HEK293T (cell line): Measurements from ENCODE around the gene CSTF3.

ENCODE experiments used
- CTCF ChIA-PET: fragments of 350-600 bp; formaldehyde crosslinking; extraction: SDS; loops from one replicate; lab custom pipeline; 2021; ENCODE audit warnings: antibody characterized with exemption, inconsistent platforms; lab: Yijun Ruan, JAX
- POLR2A ChIA-PET: fragments of 350-600 bp; formaldehyde crosslinking; extraction: SDS; loops from one replicate; lab custom pipeline; 2020; ENCODE audit warnings: antibody characterized with exemption, inconsistent platforms; lab: Yijun Ruan, JAX
- DNase-seq: peaks from one replicate; pipeline ENCODE4 v3.0.0; 2012; ENCODE audit warnings: mixed read lengths; ENCODE audit errors: extremely low spot score
- ARNT ChIP-seq: fragments of 450-650 bp; IDR thresholded peaks from 2 replicates; pipeline ENCODE4 v1.6.1; 2017; ENCODE audit warnings: mild to moderate bottlenecking
- BHLHE40 ChIP-seq: fragments of 450-650 bp; IDR thresholded peaks from 2 replicates; pipeline ENCODE4 v1.6.1; 2016; ENCODE audit warnings: mild to moderate bottlenecking, moderate library complexity, borderline replicate concordance
- CTBP1 ChIP-seq: fragments of 450-650 bp; IDR thresholded peaks from 2 replicates; pipeline ENCODE4 v1.6.1; 2016; ENCODE audit warnings: borderline replicate concordance
- ELF4 ChIP-seq: fragments of 450-650 bp; IDR thresholded peaks from 2 replicates; pipeline ENCODE4 v1.6.1; 2017; ENCODE audit warnings: antibody characterized with exemption
- FOXA1 ChIP-seq: fragments of 450-650 bp; IDR thresholded peaks from 2 replicates; pipeline ENCODE4 v1.6.1; 2016; ENCODE audit warnings: mild to moderate bottlenecking
- FOXK2 ChIP-seq: fragments of 450-650 bp; IDR thresholded peaks from 2 replicates; pipeline ENCODE4 v1.6.1; 2016; ENCODE audit warnings: mild to moderate bottlenecking
- FOXM1 ChIP-seq: fragments of 450-650 bp; IDR thresholded peaks from 2 replicates; pipeline ENCODE4 v1.6.1; 2017; ENCODE audit warnings: mild to moderate bottlenecking, borderline replicate concordance
- HDGF ChIP-seq: fragments of 450-650 bp; IDR thresholded peaks from 2 replicates; pipeline ENCODE4 v1.6.1; 2017; ENCODE audit warnings: antibody characterized with exemption, borderline replicate concordance
- L3MBTL2 ChIP-seq: fragments of 450-650 bp; conservative IDR thresholded peaks from 2 replicates; pipeline ENCODE4 v1.6.1; 2016; ENCODE audit warnings: mild to moderate bottlenecking
- LEF1 ChIP-seq: fragments of 450-650 bp; IDR thresholded peaks from 2 replicates; pipeline ENCODE4 v1.6.1; 2017; ENCODE audit warnings: mild to moderate bottlenecking, borderline replicate concordance
- NFRKB ChIP-seq: fragments of 450-650 bp; IDR thresholded peaks from 2 replicates; pipeline ENCODE4 v1.6.1; 2016; ENCODE audit warnings: mild to moderate bottlenecking, moderate library complexity
- SP1 ChIP-seq: fragments of 450-650 bp; IDR thresholded peaks from 2 replicates; pipeline ENCODE4 v1.6.1; 2017
- SUZ12 ChIP-seq: fragments of 450-650 bp; IDR thresholded peaks from 2 replicates; pipeline ENCODE4 v1.6.1; 2016; ENCODE audit warnings: mild to moderate bottlenecking
- TARDBP ChIP-seq: fragments of 450-650 bp; IDR thresholded peaks from 2 replicates; pipeline ENCODE4 v1.6.1; 2016
- ZNF384 ChIP-seq: fragments of 450-650 bp; IDR thresholded peaks from 2 replicates; pipeline ENCODE4 v1.6.1; 2016
- TF ChIP-seq, protein P1 (sequence below): fragments of 450-650 bp; IDR thresholded peaks from 2 replicates; pipeline ENCODE4 v1.6.1; 2016

CSTF3 gene

GRCh38 chr11:33064033-33064825 is 97.1 kb downstream of the CSTF3 start:
- ChIA-PET POLR2A (no interaction called here), CTCF (interaction anchor here (0.6 to 1.8 kb wide), 9 partner anchors 9 to 109 kb away, joined by 3 to 7 read pairs (median 3); partner anchors contain the start of gene TCP11L1)
- no peak for TF ChIP-seq LEF1
- no peak for TF ChIP-seq ZNF384
- no peak for TF ChIP-seq SUZ12
- no peak for TF ChIP-seq FOXK2
- DNase-seq: no peak

GRCh38 chr11:33063326-33063881 is 97.9 kb downstream of the CSTF3 start:
- CTCF ChIA-PET: interaction anchor here (0.7 to 1.4 kb wide), 3 partner anchors 15 to 103 kb away, joined by 3 to 7 read pairs (median 3); no protein-coding TSS in a partner anchor
- DNase-seq: no peak
- POLR2A ChIA-PET: interaction anchor here (1.5 kb wide), 1 partner anchor 24 kb away, joined by 5 read pairs; the partner anchor contains the start of gene TCP11L1

DNA sequence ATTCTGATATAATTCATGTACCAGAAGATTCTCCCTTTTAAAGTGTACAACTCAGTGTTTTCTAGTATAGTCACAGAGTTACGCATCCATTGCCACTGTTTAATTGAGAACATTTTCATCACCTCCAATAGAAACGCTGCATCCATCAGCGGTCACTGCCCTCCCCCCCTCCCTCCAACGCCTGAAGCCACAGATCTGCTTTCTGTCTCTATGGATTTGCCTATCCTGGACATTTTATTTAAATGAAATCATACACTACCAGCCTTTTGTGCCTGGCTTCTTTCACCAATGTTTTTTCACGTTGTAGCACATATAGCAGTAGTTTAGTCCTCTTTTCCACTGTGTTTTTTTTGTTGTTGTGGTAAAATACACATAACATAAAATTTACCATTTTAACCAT is 99.1 kb downstream of the CSTF3 start:
- ChIA-PET POLR2A (interaction anchor here (1.5 kb wide), 1 partner anchor 22 kb away, joined by 5 read pairs; the partner anchor contains the start of gene TCP11L1), CTCF (no interaction called here)
- no peak for TF ChIP-seq ARNT
- TF ChIP-seq TARDBP: no peak
- TF ChIP-seq ZNF384: no peak
- TF ChIP-seq, protein P1, sequence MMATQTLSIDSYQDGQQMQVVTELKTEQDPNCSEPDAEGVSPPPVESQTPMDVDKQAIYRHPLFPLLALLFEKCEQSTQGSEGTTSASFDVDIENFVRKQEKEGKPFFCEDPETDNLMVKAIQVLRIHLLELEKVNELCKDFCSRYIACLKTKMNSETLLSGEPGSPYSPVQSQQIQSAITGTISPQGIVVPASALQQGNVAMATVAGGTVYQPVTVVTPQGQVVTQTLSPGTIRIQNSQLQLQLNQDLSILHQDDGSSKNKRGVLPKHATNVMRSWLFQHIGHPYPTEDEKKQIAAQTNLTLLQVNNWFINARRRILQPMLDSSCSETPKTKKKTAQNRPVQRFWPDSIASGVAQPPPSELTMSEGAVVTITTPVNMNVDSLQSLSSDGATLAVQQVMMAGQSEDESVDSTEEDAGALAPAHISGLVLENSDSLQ: no peak
- TF ChIP-seq BHLHE40: no peak
- TF ChIP-seq LEF1: no peak
- no peak for TF ChIP-seq CTBP1
- TF ChIP-seq L3MBTL2: no peak
- TF ChIP-seq HDGF: no peak
- TF ChIP-seq FOXM1: no peak
- TF ChIP-seq NFRKB: no peak
- no peak for TF ChIP-seq FOXK2
- TF ChIP-seq SP1: no peak
- no peak for TF ChIP-seq ELF4
- no peak for TF ChIP-seq SUZ12
- TF ChIP-seq FOXA1: no peak
- DNase-seq: no peak

More at GRCh38 chr11:33063326-33063881, 97.9 kb downstream of the CSTF3 start:
- TF ChIP-seq TARDBP (no peak), FOXK2 (no peak), FOXM1 (no peak), ARNT (no peak), ELF4 (no peak), SUZ12 (no peak), ZNF384 (no peak), L3MBTL2 (no peak), FOXA1 (no peak), BHLHE40 (no peak), NFRKB (no peak)

- no peak for DNase-seq
- CTCF ChIA-PET: no interaction called here
- POLR2A ChIA-PET: interaction anchor here (0.9 kb wide), 1 partner anchor 21 kb away, joined by 5 read pairs; the partner anchor contains the start of gene TCP11L1
- TF ChIP-seq BHLHE40: no peak
- TF ChIP-seq, protein P1: no peak
- no peak for TF ChIP-seq LEF1
- no peak for TF ChIP-seq FOXK2
- no peak for TF ChIP-seq CTBP1
- TF ChIP-seq TARDBP: no peak
- no peak for TF ChIP-seq NFRKB
- no peak for TF ChIP-seq ELF4
- TF ChIP-seq L3MBTL2: no peak
- no peak for TF ChIP-seq FOXA1
- TF ChIP-seq SP1: no peak
Observed at GRCh38 chr11:33060271-33060670, 101.0 kb downstream of the CSTF3 start.

DNA sequence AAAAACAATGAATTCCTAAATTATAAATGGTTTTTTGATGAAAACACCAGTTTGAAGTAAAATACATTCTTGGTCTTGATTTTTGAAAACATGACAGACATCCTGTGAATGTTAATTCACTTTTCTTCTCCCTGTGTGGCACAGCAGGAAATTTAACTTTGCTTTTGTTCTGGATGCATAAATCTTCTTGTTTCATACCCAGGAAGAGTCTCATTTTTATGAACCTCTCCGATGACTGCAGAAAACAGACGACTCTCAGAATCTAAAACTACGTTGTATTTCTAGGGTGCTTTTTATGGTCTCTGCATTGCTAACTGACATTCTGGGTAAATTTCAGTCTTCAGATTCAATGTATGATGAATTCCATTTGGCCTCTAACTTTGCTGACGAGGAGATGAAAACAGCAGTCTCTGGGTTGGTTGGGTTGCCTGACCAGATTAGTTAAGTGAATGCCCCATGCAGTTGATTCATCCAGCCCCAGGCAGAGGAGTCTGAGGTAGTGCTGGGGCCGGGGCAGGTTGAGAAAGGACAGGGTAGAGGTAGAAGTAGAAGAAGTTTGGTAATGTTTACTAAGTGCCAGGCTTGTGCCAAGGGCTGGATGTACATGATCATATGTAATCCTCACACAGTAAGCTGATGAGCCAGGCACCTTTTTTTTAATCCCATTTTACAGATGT is 101.8 kb downstream of the CSTF3 start:
- TF ChIP-seq SUZ12: no peak
- TF ChIP-seq, protein P1: no peak
- TF ChIP-seq LEF1: no peak
- TF ChIP-seq NFRKB: no peak
- no peak for TF ChIP-seq HDGF
- no peak for TF ChIP-seq ARNT
- TF ChIP-seq ZNF384: no peak
- no peak for TF ChIP-seq FOXK2
- no peak for TF ChIP-seq CTBP1
- no peak for TF ChIP-seq FOXA1
- TF ChIP-seq BHLHE40: no peak
- no peak for TF ChIP-seq ELF4
- no peak for TF ChIP-seq L3MBTL2
- TF ChIP-seq FOXM1: no peak
- no peak for TF ChIP-seq SP1
- CTCF ChIA-PET: no interaction called here
- no peak for DNase-seq
- POLR2A ChIA-PET: interaction anchor here (0.9 kb wide), 1 partner anchor 20 kb away, joined by 5 read pairs; the partner anchor contains the start of gene TCP11L1
